ENCODE data around the gene ACTL6B. TPM values are rescaled to one million over a fixed set of nuclear protein-coding genes. Genes with fewer than 3 reads are reported as not detected.

ACTL6B gene
- total RNA-seq, 2 donors from 2014 or later = not detected

DNA sequence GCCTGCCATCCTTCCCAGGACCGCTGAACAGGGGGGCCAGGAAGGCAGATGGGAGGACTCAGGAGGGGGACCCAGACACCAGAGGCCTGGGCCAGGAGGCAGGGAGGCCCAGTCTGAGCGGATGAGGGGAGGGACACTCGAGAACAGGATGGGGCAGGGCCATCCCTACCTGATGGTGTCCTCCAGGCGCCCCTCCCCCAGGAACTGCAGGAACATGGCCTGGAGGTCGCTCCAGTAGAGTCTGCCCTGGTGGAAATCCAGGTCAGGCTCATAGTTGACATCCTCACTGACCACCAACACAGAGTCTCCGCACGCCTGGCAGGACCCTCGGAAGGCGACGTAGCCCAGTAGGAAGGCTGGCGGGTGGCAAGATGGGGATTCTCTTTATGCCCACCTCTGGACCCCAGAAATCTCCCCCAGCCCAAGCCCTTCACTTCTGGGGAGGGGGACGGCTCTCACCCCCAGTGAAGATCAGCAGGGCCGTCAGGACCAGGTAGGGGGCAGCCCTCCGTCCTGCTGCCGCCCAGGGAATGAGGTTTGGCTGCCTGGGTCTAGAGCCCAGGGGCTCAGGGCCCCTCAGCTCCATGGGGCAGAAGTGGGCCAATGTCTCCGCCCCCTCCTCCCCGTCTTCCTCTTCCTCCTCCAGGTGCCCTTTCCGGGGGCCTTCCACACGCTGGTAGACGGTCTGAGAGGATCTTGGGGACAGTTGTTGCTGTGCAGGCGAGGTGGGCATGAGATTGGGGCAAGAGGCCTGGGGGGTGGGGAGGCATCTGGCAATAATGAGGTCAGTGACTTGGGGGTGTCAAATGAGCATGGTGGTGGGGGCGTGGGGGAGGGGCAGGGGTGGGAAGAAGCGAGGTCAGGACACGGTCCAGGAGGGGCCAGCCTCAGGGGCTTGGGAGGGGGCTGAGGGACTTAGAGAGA lies 15.5 kb downstream of the ACTL6B start:
- Histone ChIP-seq H3K27me3 (replicated peaks; ENCODE audit: insufficient read depth) (no peaks in the 10 kb centered on the region), H3K27ac (no peak overlapping the region)

DNA sequence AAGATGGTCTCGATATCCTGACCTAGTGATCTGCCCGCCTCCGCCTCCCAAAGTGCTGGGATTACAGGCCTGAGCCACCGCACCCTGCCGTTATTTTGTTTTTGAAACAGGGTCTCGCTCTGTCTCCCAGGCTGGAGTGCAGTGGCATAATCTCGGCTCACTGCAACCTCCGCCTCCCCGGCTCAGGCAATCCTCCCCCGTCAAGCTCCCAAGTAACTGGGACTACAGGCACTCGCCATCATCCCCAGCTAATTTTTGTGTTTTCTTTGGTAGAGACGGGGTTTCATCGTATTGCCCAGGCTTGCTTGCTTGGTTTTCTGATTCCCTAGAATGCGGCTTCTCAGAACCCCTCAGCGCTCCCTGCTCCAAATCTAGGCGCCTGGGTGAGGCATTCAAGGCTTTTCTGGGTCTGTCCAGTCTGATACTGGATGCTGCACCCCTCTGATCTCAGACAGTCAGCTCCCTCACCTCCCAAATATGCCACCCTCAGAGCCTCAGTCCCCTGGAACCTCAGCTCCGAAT lies 16.2 kb downstream of the ACTL6B start:
- no peak for DNase-seq (ENCODE audit: low spot score)
- no peak for TF ChIP-seq CTCF (IDR thresholded peaks at IDR 0.05)
- Histone ChIP-seq H3K4me3 (no peak overlapping the region), H3K4me1 (ENCODE audit: control insufficient read depth in 1 of 2, low read depth in 2 of 2) (no peaks in the 10 kb centered on the region), H3K9me3 (no peaks in the 10 kb centered on the region), H3K36me3 (no peaks in the 10 kb centered on the region), H3K27me3 (replicated peaks; ENCODE audit: insufficient read depth) (no peaks in the 10 kb centered on the region), H3K27ac (no peak overlapping the region)
- no peak for ATAC-seq (ENCODE audit: insufficient number of reproducible peaks, low FRiP score, low read depth)

More for the DNA sequence above, 15.5 kb downstream of the ACTL6B start:
- Histone ChIP-seq H3K4me3 (no peak overlapping the region), H3K9me3 (no peaks in the 10 kb centered on the region), H3K36me3 (no peaks in the 10 kb centered on the region), H3K4me1 (ENCODE audit: control insufficient read depth in 1 of 2, low read depth in 2 of 2) (no peaks in the 10 kb centered on the region)
- no peak for TF ChIP-seq CTCF (IDR thresholded peaks at IDR 0.05)
- no peak for DNase-seq (ENCODE audit: low spot score)
- ATAC-seq (ENCODE audit: insufficient number of reproducible peaks, low FRiP score, low read depth) = no peak

GRCh38 chr7:100632951-100633717 lies 23.1 kb downstream of the ACTL6B start:
- no peaks in the 10 kb centered on the region for H3K9me3 ChIP-seq
- H3K4me3 ChIP-seq = peak overlapping the region; percentile 73
- no peak for DNase-seq (ENCODE audit: low spot score)
- no peak overlapping the region for H3K27ac ChIP-seq
- ATAC-seq (ENCODE audit: insufficient number of reproducible peaks, low FRiP score, low read depth) = no peak
- no peaks in the 10 kb centered on the region for H3K27me3 ChIP-seq (replicated peaks; ENCODE audit: insufficient read depth)
- peaks cover 5 to 8% of the 10 kb centered on the region in 2 donors for H3K4me1 ChIP-seq (ENCODE audit: control insufficient read depth in 1 of 2, low read depth in 2 of 2)
- H3K36me3 ChIP-seq = no peaks in the 10 kb centered on the region
- TF ChIP-seq CTCF (IDR thresholded peaks at IDR 0.05) = no peak

DNA sequence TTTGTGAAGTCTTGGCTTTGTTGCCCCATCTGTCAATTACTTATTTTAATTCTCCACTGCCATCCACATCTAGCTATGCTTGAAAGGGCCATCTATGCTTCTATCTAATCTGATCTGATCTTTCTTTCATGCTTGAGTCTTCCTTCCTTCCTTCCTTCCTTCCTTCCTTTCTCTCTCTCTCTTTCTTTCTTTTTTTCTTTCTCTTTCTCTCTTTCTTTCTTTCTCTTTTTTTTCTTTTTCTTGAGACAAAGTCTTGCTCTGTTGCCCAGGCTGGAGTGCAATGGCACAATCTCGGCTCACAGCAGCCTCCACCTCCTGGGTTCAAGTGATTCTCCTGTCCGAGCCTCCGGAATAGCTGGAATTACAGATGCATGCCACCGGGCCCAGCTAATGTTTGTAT lies 26.2 kb downstream of the ACTL6B start:
- no peaks in the 10 kb centered on the region for H3K9me3 ChIP-seq
- no peak for ATAC-seq (ENCODE audit: insufficient number of reproducible peaks, low FRiP score, low read depth)
- no peak overlapping the region for H3K27ac ChIP-seq
- H3K36me3 ChIP-seq = no peaks in the 10 kb centered on the region
- DNase-seq (ENCODE audit: low spot score) = no peak
- TF ChIP-seq CTCF (IDR thresholded peaks at IDR 0.05) = no peak
- no peak overlapping the region for H3K4me3 ChIP-seq
- H3K27me3 ChIP-seq (replicated peaks; ENCODE audit: insufficient read depth) = no peaks in the 10 kb centered on the region
- H3K4me1 ChIP-seq (ENCODE audit: control insufficient read depth in 1 of 2, low read depth in 2 of 2) = peaks cover 8 to 19% of the 10 kb centered on the region in 2 donors
